H7 (cell line): ENCODE measurements around the gene FOXG1. TPM values are rescaled to one million over a fixed set of nuclear protein-coding genes. Genes with fewer than 3 reads are reported as not detected.

Experiments
- DNase-seq: peaks from one replicate; pipeline ENCODE4 v3.0.0; 2012
- H3K27me3 ChIP-seq: 2 replicates; pipeline ENCODE4 v1.6.0; 2011; ENCODE audit warnings: mild to moderate bottlenecking, low read length; ENCODE audit not compliant: control insufficient read depth, insufficient read depth
- H3K36me3 ChIP-seq: replicated peaks from 2 replicates; pipeline ENCODE4 v1.5.1; 2011; ENCODE audit warnings: low read length; ENCODE audit not compliant: control insufficient read depth, insufficient read depth
- H3K4me3 ChIP-seq: 2 replicates; pipeline ENCODE4 v1.5.1; 2011; ENCODE audit warnings: low read depth, mild to moderate bottlenecking, control low read depth, low read length, moderate library complexity; ENCODE audit not compliant: insufficient read depth
- total RNA-seq: library from RNA; depleted of rRNA; stranded (reverse); fragments of >200 nt; shearing (Covaris generic); gene quantifications from 2 replicates; pipeline ENCODE4 v1.2.3, GENCODE V29; 2014

The FOXG1 gene
- total RNA-seq, 1 experiment from 2014 or later: 0.14 TPM

GRCh38 chr14:28778138-28779117 is 11.8 kb downstream of the FOXG1 start:
- no peaks in the 10 kb centered on the region for H3K36me3 ChIP-seq
- H3K4me3 ChIP-seq: no peak overlapping the region
- peaks cover 100% of the 10 kb centered on the region for H3K27me3 ChIP-seq
- DNase-seq: no peak

DNA sequence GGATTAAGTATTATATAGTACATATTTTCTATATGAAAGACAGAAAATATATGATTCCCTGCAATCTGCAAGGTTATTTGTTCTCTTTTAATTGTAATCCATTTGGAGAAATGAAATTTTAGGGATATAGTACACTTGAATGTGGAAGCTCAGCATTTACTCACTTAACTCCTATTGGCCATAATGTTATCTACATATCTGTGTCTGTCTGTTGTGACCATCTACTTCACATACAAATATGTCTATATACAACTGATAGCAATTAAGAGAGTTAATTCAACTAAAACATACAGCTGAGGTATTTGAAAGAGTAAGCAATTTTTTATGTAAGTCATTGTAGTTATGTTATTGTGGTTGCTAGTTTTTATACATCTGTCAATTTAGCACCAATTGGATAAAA is 12.9 kb downstream of the FOXG1 start:
- H3K36me3 ChIP-seq: no peaks in the 10 kb centered on the region
- peaks cover 100% of the 10 kb centered on the region for H3K27me3 ChIP-seq
- DNase-seq: no peak
- H3K4me3 ChIP-seq: no peak overlapping the region

- H3K4me3 ChIP-seq: no peak overlapping the region
- no peak for DNase-seq
Observed at GRCh38 chr14:28780843-28781820, 14.5 kb downstream of the FOXG1 start.

DNA sequence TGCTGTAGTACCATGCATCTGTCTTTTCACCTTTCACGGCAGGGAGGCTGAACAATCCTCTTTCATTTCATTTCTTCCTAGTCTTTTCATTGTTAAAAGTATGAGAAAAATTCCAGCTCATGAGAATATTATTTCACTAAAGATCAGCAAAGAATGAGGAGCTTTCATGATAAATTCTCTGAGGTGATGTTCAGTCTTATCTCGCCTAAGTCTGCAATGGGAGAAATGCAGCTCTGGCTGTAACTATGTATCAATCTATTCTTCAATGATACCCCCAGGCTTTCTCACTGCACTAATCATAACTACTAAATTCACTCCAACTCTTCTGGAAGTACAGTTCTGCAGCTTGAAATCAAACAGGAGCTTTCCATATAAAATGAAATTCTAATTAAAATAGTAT is 15.7 kb downstream of the FOXG1 start:
- Histone ChIP-seq H3K4me3 (no peak overlapping the region), H3K27me3 (peaks cover 88% of the 10 kb centered on the region), H3K36me3 (no peaks in the 10 kb centered on the region)
- no peak for DNase-seq

More at GRCh38 chr14:28780843-28781820, 14.5 kb downstream of the FOXG1 start:
- H3K27me3 ChIP-seq: peaks cover 100% of the 10 kb centered on the region
- H3K36me3 ChIP-seq: no peaks in the 10 kb centered on the region

- Histone ChIP-seq H3K27me3 (peaks cover 76% of the 10 kb centered on the region), H3K36me3 (no peaks in the 10 kb centered on the region), H3K4me3 (no peak overlapping the region)
- no peak for DNase-seq
Observed at GRCh38 chr14:28783664-28784063, 17.1 kb downstream of the FOXG1 start.

DNA sequence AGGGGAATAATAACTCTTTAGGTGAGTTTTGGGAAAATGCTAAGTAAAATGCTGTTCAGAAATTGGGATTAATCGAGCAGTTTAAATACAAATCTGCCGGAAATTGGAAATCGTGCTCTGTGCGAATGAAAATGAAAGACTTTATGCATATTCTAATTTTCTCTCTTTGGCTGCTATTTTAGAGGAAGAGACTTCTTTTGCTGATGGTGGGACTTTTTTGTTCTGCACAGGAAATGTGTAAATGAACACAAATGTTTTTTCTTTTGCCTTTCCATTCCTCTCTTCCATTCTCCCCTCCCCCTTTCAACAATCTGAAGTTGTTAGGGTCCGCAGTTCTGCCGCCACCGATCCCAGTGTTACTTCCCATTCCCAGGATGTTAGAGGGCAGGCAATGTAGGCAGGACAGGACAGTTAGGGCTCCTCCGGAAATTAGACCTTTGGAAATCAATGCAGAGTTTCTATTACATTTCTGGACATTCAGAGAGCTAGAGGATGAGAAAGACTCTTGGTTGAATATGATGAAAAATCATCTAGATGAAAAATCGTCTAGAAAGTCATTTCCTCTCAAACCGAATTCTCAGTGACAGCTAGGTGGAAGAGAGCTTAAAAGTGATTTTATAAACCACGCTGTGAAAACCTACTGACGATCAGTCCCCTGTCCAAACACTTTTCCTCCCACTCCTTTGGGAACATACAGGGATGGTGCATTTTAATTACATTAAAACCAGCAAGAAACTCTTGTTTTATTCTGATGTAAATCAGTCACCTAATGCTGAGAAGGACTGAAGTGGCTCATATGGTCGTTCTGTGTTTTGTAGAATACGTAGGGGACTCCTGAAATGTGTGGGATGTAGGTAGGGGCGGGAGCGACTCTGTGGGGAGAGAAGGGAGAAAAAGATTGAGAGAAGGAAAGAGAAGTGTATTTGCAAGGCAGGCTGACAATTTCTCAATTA is 17.8 kb downstream of the FOXG1 start:
- peak; percentile 35 for DNase-seq
- no peaks in the 10 kb centered on the region for H3K36me3 ChIP-seq
- peak overlapping the region; percentile 43 for H3K4me3 ChIP-seq
- H3K27me3 ChIP-seq: peaks cover 69% of the 10 kb centered on the region

GRCh38 chr14:28785096-28785952 is 18.7 kb downstream of the FOXG1 start:
- H3K4me3 ChIP-seq: peak overlapping the region; percentile 43
- peaks cover 60% of the 10 kb centered on the region for H3K27me3 ChIP-seq
- peak; percentile 71 for DNase-seq
- no peaks in the 10 kb centered on the region for H3K36me3 ChIP-seq

GRCh38 chr14:28807518-28807917 is 40.9 kb downstream of the FOXG1 start:
- no peaks in the 10 kb centered on the region for H3K27me3 ChIP-seq
- DNase-seq: no peak
- no peaks in the 10 kb centered on the region for H3K36me3 ChIP-seq
- H3K4me3 ChIP-seq: no peak overlapping the region

DNA sequence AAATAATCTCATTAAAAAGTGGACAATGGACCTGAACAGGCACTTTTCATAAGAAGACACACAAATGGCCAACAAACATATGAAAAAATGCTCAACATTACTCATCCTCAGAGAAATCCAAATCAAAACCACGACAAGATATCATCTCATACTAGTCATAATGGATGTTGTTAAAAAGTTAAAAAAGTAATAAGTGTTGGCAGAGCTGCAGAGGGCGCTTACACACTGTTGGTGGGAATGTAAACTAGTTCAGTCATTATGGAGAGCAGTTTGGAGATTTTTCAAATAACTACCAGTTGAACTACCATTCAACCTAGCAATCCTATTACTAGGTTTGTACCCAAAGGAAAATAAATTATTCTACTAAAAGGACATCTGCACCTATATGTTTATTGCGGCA is 47.2 kb downstream of the FOXG1 start:
- no peak for DNase-seq
- no peaks in the 10 kb centered on the region for H3K27me3 ChIP-seq
- no peak overlapping the region for H3K4me3 ChIP-seq
- H3K36me3 ChIP-seq: no peaks in the 10 kb centered on the region
